Measurements from ENCODE around the gene WBP11. TPM values are rescaled to one million over a fixed set of nuclear protein-coding genes. Genes with fewer than 3 reads are reported as not detected.

The WBP11 gene
- total RNA-seq, 1 experiment from 2014 or later, result 150 TPM

DNA sequence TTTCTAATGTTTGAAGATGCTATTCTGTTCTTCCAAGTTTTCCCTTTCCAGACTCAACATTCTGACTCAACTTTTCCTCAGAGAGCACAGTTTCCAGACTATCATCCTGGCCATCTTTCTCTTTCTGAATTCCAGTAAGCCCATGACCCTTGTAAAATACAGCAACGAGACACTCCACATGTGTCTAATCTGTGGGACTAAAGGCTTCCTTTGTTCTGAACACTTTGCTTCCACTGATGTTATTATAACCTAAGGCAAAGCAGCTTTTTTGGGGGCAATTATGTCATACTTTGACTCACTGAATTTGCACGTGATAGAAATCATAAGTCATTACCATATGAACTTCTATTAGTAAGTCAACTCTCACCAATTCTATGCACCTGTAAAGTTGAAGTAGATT is 46.4 kb upstream of the WBP11 start:
- intact Hi-C loops (cut with micrococcal nuclease; ENCODE audit: unreplicated experiment), result loop anchor here (5.0 to 10.0 kb wide), 3 partner anchors 305 to 418 kb away; partner anchors contain the start of gene RERG
- Histone ChIP-seq H3K4me1 (ENCODE audit: insufficient read depth, low read length, poor library complexity, severe bottlenecking) (no peaks in the 10 kb centered on the region), H3K27me3 (replicated peaks; ENCODE audit: insufficient read depth, low read depth, low read length, poor library complexity) (no peaks in the 10 kb centered on the region), H3K27ac (ENCODE audit: low read depth, low read length, poor library complexity, severe bottlenecking) (no peak overlapping the region), H3K9me3 (ENCODE audit: low read depth, low read length, poor library complexity, severe bottlenecking) (no peaks in the 10 kb centered on the region), H3K4me3 (ENCODE audit: low read depth, low read length, poor library complexity, severe bottlenecking) (no peak overlapping the region), H3K36me3 (ENCODE audit: insufficient read depth, low read length, poor library complexity, severe bottlenecking) (no peaks in the 10 kb centered on the region)
- no TSS peak for BruUV-seq (replicated peaks)
- no peak for DNase-seq (ENCODE audit: low spot score)
- POLR2A ChIA-PET (ENCODE audit: low non-redundant PET), result no interaction called here
- no peak for TF ChIP-seq EZH2 (IDR thresholded peaks at IDR 0.05; ENCODE audit: borderline replicate concordance, low read depth, low read length, poor library complexity, severe bottlenecking)
- TF ChIP-seq, protein P1, sequence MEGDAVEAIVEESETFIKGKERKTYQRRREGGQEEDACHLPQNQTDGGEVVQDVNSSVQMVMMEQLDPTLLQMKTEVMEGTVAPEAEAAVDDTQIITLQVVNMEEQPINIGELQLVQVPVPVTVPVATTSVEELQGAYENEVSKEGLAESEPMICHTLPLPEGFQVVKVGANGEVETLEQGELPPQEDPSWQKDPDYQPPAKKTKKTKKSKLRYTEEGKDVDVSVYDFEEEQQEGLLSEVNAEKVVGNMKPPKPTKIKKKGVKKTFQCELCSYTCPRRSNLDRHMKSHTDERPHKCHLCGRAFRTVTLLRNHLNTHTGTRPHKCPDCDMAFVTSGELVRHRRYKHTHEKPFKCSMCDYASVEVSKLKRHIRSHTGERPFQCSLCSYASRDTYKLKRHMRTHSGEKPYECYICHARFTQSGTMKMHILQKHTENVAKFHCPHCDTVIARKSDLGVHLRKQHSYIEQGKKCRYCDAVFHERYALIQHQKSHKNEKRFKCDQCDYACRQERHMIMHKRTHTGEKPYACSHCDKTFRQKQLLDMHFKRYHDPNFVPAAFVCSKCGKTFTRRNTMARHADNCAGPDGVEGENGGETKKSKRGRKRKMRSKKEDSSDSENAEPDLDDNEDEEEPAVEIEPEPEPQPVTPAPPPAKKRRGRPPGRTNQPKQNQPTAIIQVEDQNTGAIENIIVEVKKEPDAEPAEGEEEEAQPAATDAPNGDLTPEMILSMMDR (conservative IDR thresholded peaks at IDR 0.05; ENCODE audit: low read depth, low read length), result no peak
- CTCF ChIA-PET, result no interaction called here

DNA sequence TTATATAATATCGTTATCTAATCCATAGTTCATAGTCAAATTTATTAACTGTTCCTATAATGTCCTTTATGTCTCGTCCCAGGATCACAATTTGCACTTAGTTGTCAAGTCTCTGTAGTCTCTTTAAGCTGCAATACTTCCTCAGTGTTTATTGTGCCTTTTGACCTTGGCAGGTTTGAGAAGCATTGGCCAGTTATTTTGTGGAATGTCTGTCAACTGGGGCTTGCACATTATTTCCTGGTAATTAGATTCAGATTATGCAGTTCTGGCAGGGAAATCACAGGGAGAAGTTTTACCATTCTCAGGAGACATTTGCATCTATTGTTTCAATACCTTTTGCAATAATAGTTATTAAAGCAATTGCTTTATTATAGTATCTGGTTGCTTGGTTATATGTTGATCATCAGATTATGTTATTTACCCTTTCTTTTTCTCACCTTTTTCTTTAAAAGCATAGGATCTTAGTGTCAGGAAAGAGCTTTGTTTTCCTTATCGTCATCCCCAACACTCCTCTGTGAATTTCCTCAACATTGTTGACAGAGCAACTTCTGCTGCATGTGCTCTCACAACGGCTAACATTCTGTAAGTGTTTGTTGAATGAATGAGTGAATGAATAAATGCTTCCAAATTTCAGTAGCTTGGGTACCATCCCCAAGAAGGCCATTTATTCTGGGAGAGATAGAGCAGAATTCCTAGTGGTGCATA is 43.8 kb upstream of the WBP11 start:
- ChIA-PET POLR2A (ENCODE audit: low non-redundant PET) (no interaction called here), CTCF (interaction anchor here (2.0 kb wide), 1 partner anchor 148 kb away, joined by 11 read pairs; no protein-coding TSS in a partner anchor)
- no peak for TF ChIP-seq EZH2 (IDR thresholded peaks at IDR 0.05; ENCODE audit: borderline replicate concordance, low read depth, low read length, poor library complexity, severe bottlenecking)
- TF ChIP-seq, protein P1 (conservative IDR thresholded peaks at IDR 0.05; ENCODE audit: low read depth, low read length), result no peak
- H3K4me3 ChIP-seq (ENCODE audit: low read depth, low read length, poor library complexity, severe bottlenecking), result no peak overlapping the region
- H3K4me1 ChIP-seq (ENCODE audit: insufficient read depth, low read length, poor library complexity, severe bottlenecking), result no peaks in the 10 kb centered on the region
- H3K36me3 ChIP-seq (ENCODE audit: insufficient read depth, low read length, poor library complexity, severe bottlenecking), result no peaks in the 10 kb centered on the region
- no peaks in the 10 kb centered on the region for H3K9me3 ChIP-seq (ENCODE audit: low read depth, low read length, poor library complexity, severe bottlenecking)
- no peaks in the 10 kb centered on the region for H3K27me3 ChIP-seq (replicated peaks; ENCODE audit: insufficient read depth, low read depth, low read length, poor library complexity)
- H3K27ac ChIP-seq (ENCODE audit: low read depth, low read length, poor library complexity, severe bottlenecking), result no peak overlapping the region
- no TSS peak for BruUV-seq (replicated peaks)
- DNase-seq (ENCODE audit: low spot score), result no peak
- intact Hi-C loops (cut with micrococcal nuclease; ENCODE audit: unreplicated experiment), result loop anchor here (5.0 to 10.0 kb wide), 3 partner anchors 308 to 420 kb away; partner anchors contain the start of gene RERG

- Histone ChIP-seq H3K4me3 (ENCODE audit: low read depth, low read length, poor library complexity, severe bottlenecking) (no peak overlapping the region), H3K27me3 (replicated peaks; ENCODE audit: insufficient read depth, low read depth, low read length, poor library complexity) (no peaks in the 10 kb centered on the region), H3K9me3 (ENCODE audit: low read depth, low read length, poor library complexity, severe bottlenecking) (no peaks in the 10 kb centered on the region), H3K4me1 (ENCODE audit: insufficient read depth, low read length, poor library complexity, severe bottlenecking) (no peaks in the 10 kb centered on the region), H3K27ac (ENCODE audit: low read depth, low read length, poor library complexity, severe bottlenecking) (no peak overlapping the region), H3K36me3 (ENCODE audit: insufficient read depth, low read length, poor library complexity, severe bottlenecking) (no peaks in the 10 kb centered on the region)
- BruUV-seq (replicated peaks), result no TSS peak
- DNase-seq (ENCODE audit: low spot score), result no peak
- intact Hi-C loops (cut with micrococcal nuclease; ENCODE audit: unreplicated experiment), result loop anchor here (5.0 to 10.0 kb wide), 3 partner anchors 309 to 421 kb away; partner anchors contain the start of gene RERG
- ChIA-PET CTCF (no interaction called here), POLR2A (ENCODE audit: low non-redundant PET) (no interaction called here)
- TF ChIP-seq EZH2 (IDR thresholded peaks at IDR 0.05; ENCODE audit: borderline replicate concordance, low read depth, low read length, poor library complexity, severe bottlenecking), result no peak
- TF ChIP-seq, protein P1 (conservative IDR thresholded peaks at IDR 0.05; ENCODE audit: low read depth, low read length), result no peak
These were observed 42.8 kb upstream of the WBP11 start for GRCh38 chr12:14846042-14846587.
